WTC11 (cell line): Measurements from ENCODE around the gene TXN2. TPM values are rescaled to one million over a fixed set of nuclear protein-coding genes. Genes with fewer than 3 reads are reported as not detected.

Experiments used
- ATAC-seq: fragments of 200-7000 bp; cut with Tn5 transposase; 2 replicates; pipeline ENCODE4 v1.10.0; 2021; ENCODE audit warnings: mild to moderate bottlenecking, moderate library complexity
- CTCF ChIA-PET: fragments of 300-600 bp; sonication (Branson Sonifier 250); formaldehyde crosslinking; loops from one replicate; lab custom pipeline; 2021; ENCODE audit warnings: antibody characterized with exemption; lab: Charles Lee
- POLR2A ChIA-PET: fragments of 350-600 bp; sonication (Branson Sonifier 250); formaldehyde crosslinking; loops from one replicate; lab custom pipeline; 2021; ENCODE audit warnings: antibody characterized with exemption; lab: Charles Lee
- DNase-seq: peaks from one replicate; pipeline ENCODE4 v3.0.0; 2021; ENCODE audit warnings: low spot score
- H3K27ac Mint-ChIP-seq: 2 replicates; pipeline ENCODE4 v1.8.0; 2021; ENCODE audit warnings: mixed read lengths
- H3K27me3 Mint-ChIP-seq: 2 replicates; pipeline ENCODE4 v1.8.0; 2021; ENCODE audit warnings: low read depth, mild to moderate bottlenecking, moderate library complexity, mixed read lengths
- H3K36me3 Mint-ChIP-seq: 2 replicates; pipeline ENCODE4 v1.8.0; 2021; ENCODE audit warnings: mixed read lengths
- H3K4me1 Mint-ChIP-seq: 2 replicates; pipeline ENCODE4 v1.8.0; 2022; ENCODE audit warnings: mixed read lengths
- H3K4me3 Mint-ChIP-seq: 2 replicates; pipeline ENCODE4 v1.8.0; 2021; ENCODE audit warnings: mild to moderate bottlenecking, moderate library complexity, mixed read lengths
- H3K9me3 Mint-ChIP-seq: 2 replicates; pipeline ENCODE4 v1.8.0; 2021; ENCODE audit warnings: mixed read lengths
- ELF4 ChIP-seq: sonication (generic); formaldehyde crosslinking; IDR thresholded peaks from 2 replicates; pipeline ENCODE4 v1.8.1; 2022; ENCODE audit warnings: low read depth, mild to moderate bottlenecking, moderate library complexity, missing genetic modification reagents
- EMX1 ChIP-seq: fragments of 250-450 bp; sonication (Bioruptor Pico); IDR thresholded peaks from 2 replicates; pipeline ENCODE4 v1.8.0; 2021; ENCODE audit warnings: mild to moderate bottlenecking
- FOXK1 ChIP-seq: sonication (generic); formaldehyde crosslinking; IDR thresholded peaks from 2 replicates; pipeline ENCODE4 v1.8.0; 2022; ENCODE audit warnings: mild to moderate bottlenecking, moderate library complexity, missing genetic modification reagents
- GTF2I ChIP-seq: fragments of 250-450 bp; sonication (Bioruptor Pico); conservative IDR thresholded peaks from 2 replicates; pipeline ENCODE4 v1.4.0; 2021; ENCODE audit warnings: mild to moderate bottlenecking
- IRF2 ChIP-seq: sonication (generic); formaldehyde crosslinking; IDR thresholded peaks from 2 replicates; pipeline ENCODE4 v1.8.0; 2022; ENCODE audit warnings: low read depth, missing genetic modification reagents, borderline replicate concordance
- JUN ChIP-seq: sonication (generic); formaldehyde crosslinking; IDR thresholded peaks from 2 replicates; pipeline ENCODE4 v1.8.0; 2023; ENCODE audit warnings: mild to moderate bottlenecking, missing genetic modification reagents
- ZNF423 ChIP-seq: fragments of 250-450 bp; sonication (Bioruptor Pico); IDR thresholded peaks from 2 replicates; pipeline ENCODE4 v2.1.2; 2022; ENCODE audit warnings: mild to moderate bottlenecking, moderate library complexity
- total RNA-seq: library from RNA; stranded (reverse); gene quantifications from 3 replicates; pipeline ENCODE4 v1.2.3, GENCODE V29; 2021
- TF ChIP-seq, protein P1 (sequence below): sonication (generic); formaldehyde crosslinking; IDR thresholded peaks from 2 replicates; pipeline ENCODE4 v1.8.0; 2022; ENCODE audit warnings: mild to moderate bottlenecking, missing genetic modification reagents
- TF ChIP-seq, protein P2 (sequence below): fragments of 200-600 bp; IDR thresholded peaks from 2 replicates; pipeline ENCODE4 v1.8.0; 2022; ENCODE audit warnings: antibody characterized with exemption
- TF ChIP-seq, protein P3 (sequence below): sonication (generic); formaldehyde crosslinking; IDR thresholded peaks from 2 replicates; pipeline ENCODE4 v1.8.0; 2022; ENCODE audit warnings: mild to moderate bottlenecking, missing genetic modification reagents
- TF ChIP-seq, protein P4 (sequence below): fragments of 250-450 bp; sonication (Bioruptor Pico); IDR thresholded peaks from 2 replicates; pipeline ENCODE4 v1.9.0; 2021; ENCODE audit warnings: mild to moderate bottlenecking
- TF ChIP-seq, protein P5 (sequence below): sonication (generic); formaldehyde crosslinking; IDR thresholded peaks from 2 replicates; pipeline ENCODE4 v1.8.0; 2023; ENCODE audit warnings: missing genetic modification reagents
- TF ChIP-seq, protein P6 (sequence below): sonication (generic); formaldehyde crosslinking; IDR thresholded peaks from 2 replicates; pipeline ENCODE4 v1.8.1; 2023; ENCODE audit warnings: mild to moderate bottlenecking, missing genetic modification reagents, moderate library complexity

TXN2 gene
- total RNA-seq, 1 experiment from 2014 or later = 57.6 TPM

DNA sequence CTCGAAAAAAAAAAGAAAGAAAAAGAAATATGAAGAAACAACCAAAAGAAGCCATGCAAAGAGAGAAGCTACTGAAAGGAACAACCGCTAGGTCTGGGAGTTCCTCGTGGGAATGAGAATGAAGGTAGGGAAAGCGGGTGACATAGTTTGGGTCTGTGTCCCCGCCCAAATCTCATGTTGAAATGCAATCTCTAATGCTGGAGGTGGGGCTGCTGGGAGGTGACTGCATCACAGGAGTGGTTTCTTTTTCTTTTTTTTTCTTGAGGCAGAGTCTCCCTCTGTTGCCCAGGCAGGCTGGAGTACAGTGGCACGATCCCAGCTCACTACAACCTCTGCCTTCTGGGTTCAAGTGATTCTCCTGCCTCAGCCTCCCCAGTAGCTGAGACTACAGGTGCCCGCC is 9.7 kb upstream of the TXN2 start:
- no peak overlapping the region for H3K4me3 Mint-ChIP-seq
- ChIA-PET POLR2A (no interaction called here), CTCF (interaction anchor here (1.0 to 1.8 kb wide), 2 partner anchors 20 to 204 kb away, joined by 4 to 8 read pairs; no protein-coding TSS in a partner anchor)
- TF ChIP-seq GTF2I (CRISPR knock-in tag) (no peak), ZNF423 (CRISPR knock-in tag) (no peak)
- DNase-seq = no peak
- peaks cover 6% of the 10 kb centered on the region for H3K9me3 Mint-ChIP-seq
- H3K27ac Mint-ChIP-seq = no peak overlapping the region
- ATAC-seq = no peak
- H3K36me3 Mint-ChIP-seq = peaks cover 29% of the 10 kb centered on the region
- H3K27me3 Mint-ChIP-seq = peaks cover 5% of the 10 kb centered on the region; the same call in 1 of the 2 replicates
- no peaks in the 10 kb centered on the region for H3K4me1 Mint-ChIP-seq

DNA sequence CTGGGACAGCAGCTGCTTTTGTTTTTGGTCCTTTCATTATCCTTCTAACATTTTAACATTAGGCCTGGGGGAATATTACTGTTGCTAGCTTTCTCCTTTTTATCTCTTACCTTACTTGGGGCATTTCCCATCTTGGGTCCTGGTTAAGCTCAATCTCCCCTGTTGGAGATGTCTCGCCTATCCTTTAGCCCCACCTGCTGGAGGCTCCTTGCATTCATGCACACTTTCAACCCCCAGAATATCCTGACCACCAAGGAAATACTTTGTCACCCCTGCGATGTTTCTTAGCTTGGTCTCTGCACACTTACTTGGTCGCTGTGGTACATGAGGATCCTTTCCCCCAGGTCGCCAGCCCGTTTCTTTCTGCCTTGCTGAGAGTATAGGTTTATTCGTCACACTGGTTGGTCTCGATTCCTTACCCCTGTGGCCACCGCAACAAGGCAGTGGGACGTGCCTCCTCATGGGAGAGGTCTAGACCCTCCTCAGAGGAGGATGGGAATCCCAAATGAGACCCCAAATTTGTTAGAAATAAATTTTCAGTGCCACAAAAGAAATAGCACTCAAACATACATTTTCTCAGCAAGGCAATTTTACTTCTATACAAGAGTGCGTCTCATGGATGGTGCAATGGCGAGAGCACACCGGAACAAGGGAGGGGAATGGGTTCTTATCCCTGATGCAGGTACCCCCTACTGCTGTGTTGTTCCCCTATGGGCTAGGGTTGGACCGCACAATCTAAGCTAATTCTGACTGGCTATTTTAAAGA is 5.4 kb upstream of the TXN2 start:
- Mint-ChIP-seq H3K27ac (no peak overlapping the region), H3K4me1 (no peaks in the 10 kb centered on the region), H3K27me3 (peaks cover 41% of the 10 kb centered on the region), H3K36me3 (peaks cover 20% of the 10 kb centered on the region), H3K4me3 (no peak overlapping the region; the same call in 1 of the 2 replicates), H3K9me3 (peaks cover 10% of the 10 kb centered on the region)
- ATAC-seq (peak; percentile 57), DNase-seq (peak; percentile 77)
- ChIA-PET CTCF (interaction anchor here (0.6 to 4.1 kb wide), 65 partner anchors 11 to 363 kb away, joined by 3 to 39 read pairs (median 5); partner anchors contain the start of genes APOL2, APOL4, FOXRED2 and IFT27), POLR2A (interaction anchor here (0.6 kb wide), 1 partner anchor 555 kb away, joined by 3 read pairs; no protein-coding TSS in a partner anchor)
- TF ChIP-seq, protein P1, sequence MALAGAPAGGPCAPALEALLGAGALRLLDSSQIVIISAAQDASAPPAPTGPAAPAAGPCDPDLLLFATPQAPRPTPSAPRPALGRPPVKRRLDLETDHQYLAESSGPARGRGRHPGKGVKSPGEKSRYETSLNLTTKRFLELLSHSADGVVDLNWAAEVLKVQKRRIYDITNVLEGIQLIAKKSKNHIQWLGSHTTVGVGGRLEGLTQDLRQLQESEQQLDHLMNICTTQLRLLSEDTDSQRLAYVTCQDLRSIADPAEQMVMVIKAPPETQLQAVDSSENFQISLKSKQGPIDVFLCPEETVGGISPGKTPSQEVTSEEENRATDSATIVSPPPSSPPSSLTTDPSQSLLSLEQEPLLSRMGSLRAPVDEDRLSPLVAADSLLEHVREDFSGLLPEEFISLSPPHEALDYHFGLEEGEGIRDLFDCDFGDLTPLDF (CRISPR knock-in tag) = no peak
- TF ChIP-seq, protein P2, sequence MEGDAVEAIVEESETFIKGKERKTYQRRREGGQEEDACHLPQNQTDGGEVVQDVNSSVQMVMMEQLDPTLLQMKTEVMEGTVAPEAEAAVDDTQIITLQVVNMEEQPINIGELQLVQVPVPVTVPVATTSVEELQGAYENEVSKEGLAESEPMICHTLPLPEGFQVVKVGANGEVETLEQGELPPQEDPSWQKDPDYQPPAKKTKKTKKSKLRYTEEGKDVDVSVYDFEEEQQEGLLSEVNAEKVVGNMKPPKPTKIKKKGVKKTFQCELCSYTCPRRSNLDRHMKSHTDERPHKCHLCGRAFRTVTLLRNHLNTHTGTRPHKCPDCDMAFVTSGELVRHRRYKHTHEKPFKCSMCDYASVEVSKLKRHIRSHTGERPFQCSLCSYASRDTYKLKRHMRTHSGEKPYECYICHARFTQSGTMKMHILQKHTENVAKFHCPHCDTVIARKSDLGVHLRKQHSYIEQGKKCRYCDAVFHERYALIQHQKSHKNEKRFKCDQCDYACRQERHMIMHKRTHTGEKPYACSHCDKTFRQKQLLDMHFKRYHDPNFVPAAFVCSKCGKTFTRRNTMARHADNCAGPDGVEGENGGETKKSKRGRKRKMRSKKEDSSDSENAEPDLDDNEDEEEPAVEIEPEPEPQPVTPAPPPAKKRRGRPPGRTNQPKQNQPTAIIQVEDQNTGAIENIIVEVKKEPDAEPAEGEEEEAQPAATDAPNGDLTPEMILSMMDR = peak; percentile 42; the same call in 1 of the 2 replicates

DNA sequence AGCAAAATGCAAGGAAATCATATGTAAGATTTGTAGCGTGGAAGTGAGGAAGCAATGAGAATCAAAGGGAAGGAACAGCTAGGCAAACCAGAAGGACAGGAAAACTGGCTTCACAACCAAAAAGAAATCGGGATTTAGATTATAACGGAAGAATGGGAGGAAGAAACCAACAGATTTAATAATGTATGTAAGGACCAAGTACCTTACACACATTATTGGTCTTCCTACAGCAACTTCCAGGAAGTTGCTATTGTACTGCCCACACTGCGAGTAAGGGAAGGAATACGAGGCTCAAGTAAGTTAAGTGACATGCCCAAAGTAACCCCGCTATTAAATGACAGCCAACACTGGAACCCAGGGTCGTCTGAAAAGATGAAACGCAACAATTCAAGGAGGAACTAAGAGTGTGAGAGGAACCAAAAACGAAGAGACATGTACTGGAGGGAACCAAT is 473 bp downstream of the TXN2 start:
- no peak for ATAC-seq

More for the DNA sequence above, 473 bp downstream of the TXN2 start:
- Mint-ChIP-seq H3K4me1 (peaks cover 9% of the 10 kb centered on the region), H3K27me3 (peaks cover 36% of the 10 kb centered on the region), H3K9me3 (peaks cover 4% of the 10 kb centered on the region), H3K27ac (peak overlapping the region; percentile 92), H3K4me3 (peak overlapping the region; percentile 88), H3K36me3 (peaks cover 17% of the 10 kb centered on the region)
- TF ChIP-seq, protein P3, sequence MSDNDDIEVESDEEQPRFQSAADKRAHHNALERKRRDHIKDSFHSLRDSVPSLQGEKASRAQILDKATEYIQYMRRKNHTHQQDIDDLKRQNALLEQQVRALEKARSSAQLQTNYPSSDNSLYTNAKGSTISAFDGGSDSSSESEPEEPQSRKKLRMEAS = 0 out of 2 replicates have a peak, but pooled peaks have one; percentile 9
- TF ChIP-seq FOXK1 (CRISPR knock-in tag) = no peak
- TF ChIP-seq, protein P4, sequence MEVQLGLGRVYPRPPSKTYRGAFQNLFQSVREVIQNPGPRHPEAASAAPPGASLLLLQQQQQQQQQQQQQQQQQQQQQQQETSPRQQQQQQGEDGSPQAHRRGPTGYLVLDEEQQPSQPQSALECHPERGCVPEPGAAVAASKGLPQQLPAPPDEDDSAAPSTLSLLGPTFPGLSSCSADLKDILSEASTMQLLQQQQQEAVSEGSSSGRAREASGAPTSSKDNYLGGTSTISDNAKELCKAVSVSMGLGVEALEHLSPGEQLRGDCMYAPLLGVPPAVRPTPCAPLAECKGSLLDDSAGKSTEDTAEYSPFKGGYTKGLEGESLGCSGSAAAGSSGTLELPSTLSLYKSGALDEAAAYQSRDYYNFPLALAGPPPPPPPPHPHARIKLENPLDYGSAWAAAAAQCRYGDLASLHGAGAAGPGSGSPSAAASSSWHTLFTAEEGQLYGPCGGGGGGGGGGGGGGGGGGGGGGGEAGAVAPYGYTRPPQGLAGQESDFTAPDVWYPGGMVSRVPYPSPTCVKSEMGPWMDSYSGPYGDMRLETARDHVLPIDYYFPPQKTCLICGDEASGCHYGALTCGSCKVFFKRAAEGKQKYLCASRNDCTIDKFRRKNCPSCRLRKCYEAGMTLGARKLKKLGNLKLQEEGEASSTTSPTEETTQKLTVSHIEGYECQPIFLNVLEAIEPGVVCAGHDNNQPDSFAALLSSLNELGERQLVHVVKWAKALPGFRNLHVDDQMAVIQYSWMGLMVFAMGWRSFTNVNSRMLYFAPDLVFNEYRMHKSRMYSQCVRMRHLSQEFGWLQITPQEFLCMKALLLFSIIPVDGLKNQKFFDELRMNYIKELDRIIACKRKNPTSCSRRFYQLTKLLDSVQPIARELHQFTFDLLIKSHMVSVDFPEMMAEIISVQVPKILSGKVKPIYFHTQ = no peak
- no peak for TF ChIP-seq ELF4
- TF ChIP-seq EMX1 (CRISPR knock-in tag) = no peak
- TF ChIP-seq, protein P5, sequence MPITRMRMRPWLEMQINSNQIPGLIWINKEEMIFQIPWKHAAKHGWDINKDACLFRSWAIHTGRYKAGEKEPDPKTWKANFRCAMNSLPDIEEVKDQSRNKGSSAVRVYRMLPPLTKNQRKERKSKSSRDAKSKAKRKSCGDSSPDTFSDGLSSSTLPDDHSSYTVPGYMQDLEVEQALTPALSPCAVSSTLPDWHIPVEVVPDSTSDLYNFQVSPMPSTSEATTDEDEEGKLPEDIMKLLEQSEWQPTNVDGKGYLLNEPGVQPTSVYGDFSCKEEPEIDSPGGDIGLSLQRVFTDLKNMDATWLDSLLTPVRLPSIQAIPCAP (CRISPR knock-in tag) = no peak
- TF ChIP-seq, protein P6, sequence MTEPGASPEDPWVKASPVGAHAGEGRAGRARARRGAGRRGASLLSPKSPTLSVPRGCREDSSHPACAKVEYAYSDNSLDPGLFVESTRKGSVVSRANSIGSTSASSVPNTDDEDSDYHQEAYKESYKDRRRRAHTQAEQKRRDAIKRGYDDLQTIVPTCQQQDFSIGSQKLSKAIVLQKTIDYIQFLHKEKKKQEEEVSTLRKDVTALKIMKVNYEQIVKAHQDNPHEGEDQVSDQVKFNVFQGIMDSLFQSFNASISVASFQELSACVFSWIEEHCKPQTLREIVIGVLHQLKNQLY (CRISPR knock-in tag) = no peak
- TF ChIP-seq JUN (CRISPR knock-in tag) = no peak
- no peak for TF ChIP-seq IRF2 (CRISPR knock-in tag)
- CTCF ChIA-PET = interaction anchor here (0.6 to 2.1 kb wide), 4 partner anchors 10 to 179 kb away, joined by 4 to 22 read pairs (median 6); no protein-coding TSS in a partner anchor
- POLR2A ChIA-PET = interaction anchor here (1.6 to 1.7 kb wide), 3 partner anchors 26 to 194 kb away, joined by 3 to 7 read pairs (median 4); partner anchors contain the start of genes FOXRED2 and MYH9
- DNase-seq = no peak
